OCI-LY1 (cell line): ENCODE measurements around the gene CMTM8.

Experiments
- H2AFZ ChIP-seq: fragments of 200-600 bp; sonication (generic), shearing (Covaris generic); 2 replicates; pipeline ENCODE4 v1.6.0; 2014; ENCODE audit warnings: antibody characterized with exemption, mild to moderate bottlenecking, low read length
- H3F3A ChIP-seq: fragments of 200-600 bp; sonication (generic), shearing (Covaris generic); 2 replicates; pipeline ENCODE4 v1.6.0; 2014; ENCODE audit warnings: mild to moderate bottlenecking, antibody characterized with exemption, low read length, moderate library complexity; ENCODE audit not compliant: insufficient read depth
- H3K27ac ChIP-seq: fragments of 200-600 bp; sonication (generic); 2 replicates; pipeline ENCODE4 v1.5.1; 2014; ENCODE audit warnings: low read length, mixed run types, mild to moderate bottlenecking, low read depth; ENCODE audit not compliant: poor library complexity, severe bottlenecking
- H3K27me3 ChIP-seq: fragments of 200-600 bp; sonication (generic); 2 replicates; pipeline ENCODE4 v1.6.0; 2014; ENCODE audit warnings: antibody characterized with exemption, mild to moderate bottlenecking, low read length, moderate library complexity; ENCODE audit not compliant: insufficient read depth
- H3K36me3 ChIP-seq: fragments of 200-600 bp; sonication (generic); 2 replicates; pipeline ENCODE4 v1.6.1; 2014; ENCODE audit warnings: mild to moderate bottlenecking, antibody characterized with exemption, low read length, moderate library complexity, mixed read lengths; ENCODE audit not compliant: insufficient read depth
- H3K4me1 ChIP-seq: fragments of 200-600 bp; sonication (generic); 2 replicates; pipeline ENCODE4 v1.5.1; 2014; ENCODE audit warnings: mild to moderate bottlenecking, low read length, moderate library complexity; ENCODE audit not compliant: insufficient read depth, severe bottlenecking
- H3K4me2 ChIP-seq: fragments of 200-600 bp; sonication (generic), shearing (Covaris generic); 2 replicates; pipeline ENCODE4 v1.6.1; 2014; ENCODE audit warnings: low read length
- H3K4me3 ChIP-seq: fragments of 200-600 bp; sonication (generic); 2 replicates; pipeline ENCODE4 v1.5.1; 2014; ENCODE audit warnings: low read length, low read depth, mild to moderate bottlenecking, mixed read lengths; ENCODE audit not compliant: poor library complexity, severe bottlenecking
- H3K79me2 ChIP-seq: fragments of 200-600 bp; shearing (Covaris generic); 2 replicates; pipeline ENCODE4 v1.6.1; 2016; ENCODE audit warnings: mixed run types, low read length, mixed read lengths; ENCODE audit not compliant: insufficient read depth
- H3K9ac ChIP-seq: fragments of 200-600 bp; sonication (generic), shearing (Covaris generic); 2 replicates; pipeline ENCODE4 v1.6.1; 2014; ENCODE audit warnings: mild to moderate bottlenecking, low read length, mixed read lengths
- H3K9me2 ChIP-seq: fragments of 200-600 bp; sonication (generic), shearing (Covaris generic); 2 replicates; pipeline ENCODE4 v1.6.1; 2014; ENCODE audit warnings: low read depth, mild to moderate bottlenecking, low read length, mixed read lengths
- H3K9me3 ChIP-seq: fragments of 200-600 bp; shearing (Covaris generic); 2 replicates; pipeline ENCODE4 v1.6.1; 2014; ENCODE audit warnings: low read length, mixed read lengths
- H4K20me1 ChIP-seq: fragments of 200-600 bp; sonication (generic), shearing (Covaris generic); 2 replicates; pipeline ENCODE4 v1.6.0; 2016; ENCODE audit warnings: mild to moderate bottlenecking, low read length; ENCODE audit not compliant: insufficient read depth
- CTCF ChIP-seq: fragments of 200-600 bp; sonication (generic), shearing (Covaris generic); IDR thresholded peaks from 2 replicates; pipeline ENCODE4 v1.5.1; 2017; ENCODE audit warnings: mild to moderate bottlenecking, antibody characterized with exemption, low read length, moderate library complexity, mixed read lengths
- EZH2 ChIP-seq: fragments of 200-600 bp; sonication (generic), shearing (Covaris generic); IDR thresholded peaks from 2 replicates; pipeline ENCODE4 v1.8.0; 2017; ENCODE audit warnings: borderline replicate concordance, mixed run types, mild to moderate bottlenecking, antibody characterized with exemption, low read length, moderate library complexity, mixed read lengths

CMTM8 gene

GRCh38 chr3:32307591-32307990, 69.1 kb downstream of the CMTM8 start:
- no peak overlapping the region for H3K9ac ChIP-seq
- no peaks in the 10 kb centered on the region for H3K9me2 ChIP-seq
- H3K4me1 ChIP-seq: peaks cover 11% of the 10 kb centered on the region
- H3K4me3 ChIP-seq: no peak overlapping the region
- no peaks in the 10 kb centered on the region for H4K20me1 ChIP-seq
- H3K9me3 ChIP-seq: no peaks in the 10 kb centered on the region
- H3K4me2 ChIP-seq: no peak overlapping the region
- no peaks in the 10 kb centered on the region for H3K27me3 ChIP-seq
- TF ChIP-seq EZH2 (no peak), CTCF (no peak)
- H3K27ac ChIP-seq: no peak overlapping the region
- no peaks in the 10 kb centered on the region for H3K79me2 ChIP-seq
- H3K36me3 ChIP-seq: no peaks in the 10 kb centered on the region
- no peaks in the 10 kb centered on the region for H3F3A ChIP-seq
- no peak overlapping the region for H2AFZ ChIP-seq

- Histone ChIP-seq H3K27ac (no peak overlapping the region), H3K9ac (no peak overlapping the region), H4K20me1 (no peaks in the 10 kb centered on the region), H3K27me3 (no peaks in the 10 kb centered on the region), H2AFZ (no peak overlapping the region), H3K9me2 (no peaks in the 10 kb centered on the region), H3K9me3 (no peaks in the 10 kb centered on the region), H3K36me3 (no peaks in the 10 kb centered on the region), H3K4me3 (no peak overlapping the region), H3K4me1 (peaks cover 11% of the 10 kb centered on the region), H3K79me2 (no peaks in the 10 kb centered on the region), H3F3A (no peaks in the 10 kb centered on the region), H3K4me2 (no peak overlapping the region)
- TF ChIP-seq CTCF: no peak
- TF ChIP-seq EZH2: no peak
Observed at GRCh38 chr3:32308378-32308777, 69.9 kb downstream of the CMTM8 start.

- Histone ChIP-seq H3K79me2 (no peaks in the 10 kb centered on the region), H2AFZ (no peak overlapping the region), H3F3A (no peaks in the 10 kb centered on the region), H3K9me3 (no peaks in the 10 kb centered on the region), H3K4me3 (no peak overlapping the region), H4K20me1 (no peaks in the 10 kb centered on the region), H3K4me1 (peaks cover 11% of the 10 kb centered on the region), H3K9me2 (no peaks in the 10 kb centered on the region), H3K9ac (no peak overlapping the region), H3K27ac (no peak overlapping the region), H3K36me3 (no peaks in the 10 kb centered on the region), H3K27me3 (no peaks in the 10 kb centered on the region), H3K4me2 (no peak overlapping the region)
- TF ChIP-seq CTCF (no peak), EZH2 (no peak)
Observed at GRCh38 chr3:32309654-32310242, 71.3 kb downstream of the CMTM8 start.
